ENCODE data around the gene SAXO1.
"Not testable (repeated sequence)": the region's sequence is repeated elsewhere in the genome, so short reads cannot be mapped to it uniquely, and the experiment has no call there.

The SAXO1 gene

GRCh38 chr9:19026375-19026774 is 6.6 kb downstream of the SAXO1 start:
- H3K27ac ChIP-seq (ENCODE audit: low read depth, low read length) = no peak overlapping the region
- no peaks in the 10 kb centered on the region for H3K36me3 ChIP-seq (ENCODE audit: control insufficient read depth, low read length)
- no peaks in the 10 kb centered on the region for H3F3A ChIP-seq (ENCODE audit: control insufficient read depth, insufficient read depth)
- no peaks in the 10 kb centered on the region for H3K9me3 ChIP-seq (ENCODE audit: control insufficient read depth, insufficient read depth, low read length)
- no peak overlapping the region for H3K4me3 ChIP-seq (ENCODE audit: low read length)
- H3K4me1 ChIP-seq (ENCODE audit: control insufficient read depth, low read length) = no peaks in the 10 kb centered on the region
- H3K79me2 ChIP-seq (ENCODE audit: control insufficient read depth, low read length) = no peaks in the 10 kb centered on the region
- TF ChIP-seq CTCF (IDR thresholded peaks at IDR 0.05; ENCODE audit: low read depth, low read length, poor library complexity, severe bottlenecking) (no peak), EZH2phosphoT487 (IDR thresholded peaks at IDR 0.05; ENCODE audit: borderline replicate concordance, low read length) (no peak)
- H4K20me1 ChIP-seq (ENCODE audit: control insufficient read depth, insufficient read depth, low read depth, low read length) = no peaks in the 10 kb centered on the region
- peaks cover 2% of the 10 kb centered on the region; the same call in 1 of the 2 replicates for H3K27me3 ChIP-seq (ENCODE audit: control insufficient read depth, low read length)
- no peak overlapping the region for H3K4me2 ChIP-seq (ENCODE audit: low read length)
- no peaks in the 10 kb centered on the region for H3K9me2 ChIP-seq (replicated peaks; ENCODE audit: control insufficient read depth, low read length)

- Histone ChIP-seq H3K4me3 (ENCODE audit: low read length) (no peak overlapping the region), H3K27ac (ENCODE audit: low read depth, low read length) (no peak overlapping the region), H3F3A (ENCODE audit: control insufficient read depth, insufficient read depth) (no peaks in the 10 kb centered on the region), H3K9me3 (ENCODE audit: control insufficient read depth, insufficient read depth, low read length) (no peaks in the 10 kb centered on the region), H3K79me2 (ENCODE audit: control insufficient read depth, low read length) (no peaks in the 10 kb centered on the region), H3K9me2 (replicated peaks; ENCODE audit: control insufficient read depth, low read length) (no peaks in the 10 kb centered on the region), H3K4me1 (ENCODE audit: control insufficient read depth, low read length) (no peaks in the 10 kb centered on the region), H3K4me2 (ENCODE audit: low read length) (no peak overlapping the region), H4K20me1 (ENCODE audit: control insufficient read depth, insufficient read depth, low read depth, low read length) (no peaks in the 10 kb centered on the region), H3K36me3 (ENCODE audit: control insufficient read depth, low read length) (no peaks in the 10 kb centered on the region), H3K27me3 (ENCODE audit: control insufficient read depth, low read length) (no peaks in the 10 kb centered on the region)
- no peak for TF ChIP-seq EZH2phosphoT487 (IDR thresholded peaks at IDR 0.05; ENCODE audit: borderline replicate concordance, low read length)
- TF ChIP-seq CTCF (IDR thresholded peaks at IDR 0.05; ENCODE audit: low read depth, low read length, poor library complexity, severe bottlenecking) = no peak
Measured at GRCh38 chr9:19023078-19023477, 9.9 kb downstream of the SAXO1 start.

GRCh38 chr9:19022206-19022605 is 10.8 kb downstream of the SAXO1 start:
- Histone ChIP-seq H3K4me2 (ENCODE audit: low read length) (no peak overlapping the region), H3K36me3 (ENCODE audit: control insufficient read depth, low read length) (no peaks in the 10 kb centered on the region), H3K9me2 (replicated peaks; ENCODE audit: control insufficient read depth, low read length) (no peaks in the 10 kb centered on the region), H4K20me1 (ENCODE audit: control insufficient read depth, insufficient read depth, low read depth, low read length) (no peaks in the 10 kb centered on the region), H3F3A (ENCODE audit: control insufficient read depth, insufficient read depth) (no peaks in the 10 kb centered on the region), H3K4me1 (ENCODE audit: control insufficient read depth, low read length) (no peaks in the 10 kb centered on the region), H3K4me3 (ENCODE audit: low read length) (no peak overlapping the region), H3K27ac (ENCODE audit: low read depth, low read length) (no peak overlapping the region), H3K27me3 (ENCODE audit: control insufficient read depth, low read length) (no peaks in the 10 kb centered on the region), H3K9me3 (ENCODE audit: control insufficient read depth, insufficient read depth, low read length) (no peaks in the 10 kb centered on the region), H3K79me2 (ENCODE audit: control insufficient read depth, low read length) (no peaks in the 10 kb centered on the region)
- TF ChIP-seq EZH2phosphoT487 (IDR thresholded peaks at IDR 0.05; ENCODE audit: borderline replicate concordance, low read length) = no peak
- TF ChIP-seq CTCF (IDR thresholded peaks at IDR 0.05; ENCODE audit: low read depth, low read length, poor library complexity, severe bottlenecking) = no peak

DNA sequence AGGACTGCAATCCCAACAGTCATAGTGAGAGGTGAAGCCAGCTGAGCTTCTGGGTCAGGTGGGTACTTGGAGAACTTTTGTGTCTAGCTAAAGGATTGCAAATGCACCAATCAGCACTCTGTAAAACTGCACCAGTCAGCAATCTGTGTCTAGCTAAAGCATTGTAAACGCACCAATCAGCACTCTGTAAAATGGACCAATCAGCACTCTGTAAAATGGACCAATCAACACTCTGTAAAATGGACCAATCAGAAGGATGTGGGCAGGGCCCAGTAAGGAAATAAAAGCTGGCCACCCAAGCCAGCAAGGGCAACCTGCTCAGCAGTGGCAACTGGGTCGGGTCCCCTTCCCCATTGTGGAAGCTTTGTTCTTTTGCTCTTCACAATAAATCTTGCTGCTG is 11.4 kb downstream of the SAXO1 start:
- not testable (repeated sequence) for H3K9me3 ChIP-seq (ENCODE audit: control insufficient read depth, insufficient read depth, low read length); H3K27ac ChIP-seq (ENCODE audit: low read depth, low read length); H3K4me2 ChIP-seq (ENCODE audit: low read length); H3F3A ChIP-seq (ENCODE audit: control insufficient read depth, insufficient read depth); H3K36me3 ChIP-seq (ENCODE audit: control insufficient read depth, low read length); H3K27me3 ChIP-seq (ENCODE audit: control insufficient read depth, low read length); H4K20me1 ChIP-seq (ENCODE audit: control insufficient read depth, insufficient read depth, low read depth, low read length); H3K9me2 ChIP-seq (replicated peaks; ENCODE audit: control insufficient read depth, low read length); H3K4me3 ChIP-seq (ENCODE audit: low read length); H3K4me1 ChIP-seq (ENCODE audit: control insufficient read depth, low read length); H3K79me2 ChIP-seq (ENCODE audit: control insufficient read depth, low read length)
